ENCODE data around the gene LRRC75A. TPM values are rescaled to one million over a fixed set of nuclear protein-coding genes. Genes with fewer than 3 reads are reported as not detected.

The LRRC75A gene
- total and polyA plus RNA-seq, 11 donors: 0.37 to 2.5 (median 0.85) TPM

- 80 to 95% (median 88%) methylated on average over 9 to 10 of the region's 10 CpGs for WGBS, 4 donors
- intact Hi-C loops (cut with DNase I): loop anchor here in 5 of 10 donors (5.0 to 10.0 kb wide), 2 partner anchors 38 to 55 kb away; partner anchors contain the start of gene UBB (in 2 of the 5)
- DNase-seq (no peak), ATAC-seq (no peak)
- Histone ChIP-seq H3K9me3 (no peaks in the 10 kb centered on the region), H3K36me3 (peaks cover 0 to 74% (median 37%) of the 10 kb centered on the region in 9 donors), H3K4me3 (no peak overlapping the region), H3K27me3 (no peaks in the 10 kb centered on the region), H3K27ac (peak overlapping the region in 5 of 12 donors; percentile 13 to 62 (median 31)), H3K4me1 (peaks cover 0 to 47% (median 20%) of the 10 kb centered on the region in 12 donors)
- no peak for TF ChIP-seq CTCF (IDR thresholded peaks at IDR 0.05)
- TF ChIP-seq POLR2A (IDR thresholded peaks at IDR 0.05): no peak
Observed at GRCh38 chr17:16419929-16420271, 72.1 kb downstream of the LRRC75A start.

GRCh38 chr17:16419074-16419928, 72.7 kb downstream of the LRRC75A start:
- TF ChIP-seq POLR2A (IDR thresholded peaks at IDR 0.05): no peak
- TF ChIP-seq CTCF (IDR thresholded peaks at IDR 0.05): no peak
- H3K9me3 ChIP-seq: no peaks in the 10 kb centered on the region
- ATAC-seq: peak in 1 of 4 donors; percentile 25
- intact Hi-C loops (cut with DNase I): loop anchor here in 5 of 10 donors (5.0 to 10.0 kb wide), 2 partner anchors 37 to 54 kb away; partner anchors contain the start of gene UBB (in 2 of the 5)
- no peak overlapping the region for H3K4me3 ChIP-seq
- H3K4me1 ChIP-seq: peaks cover 0 to 49% (median 20%) of the 10 kb centered on the region in 12 donors
- peak overlapping the region in 6 of 12 donors; percentile 13 to 62 (median 29) for H3K27ac ChIP-seq
- H3K27me3 ChIP-seq: no peaks in the 10 kb centered on the region
- 69 to 94% (median 83%) methylated on average over 7 to 8 of the region's 8 CpGs for WGBS, 4 donors
- no peak for DNase-seq
- peaks cover 0 to 69% (median 37%) of the 10 kb centered on the region in 9 donors for H3K36me3 ChIP-seq

GRCh38 chr17:16418685-16419068, 73.3 kb downstream of the LRRC75A start:
- ATAC-seq: no peak
- 48 to 95% (median 84%) methylated on average over 2 of the region's 2 CpGs for WGBS, 4 donors
- TF ChIP-seq CTCF (IDR thresholded peaks at IDR 0.05) (no peak), POLR2A (IDR thresholded peaks at IDR 0.05) (no peak)
- Histone ChIP-seq H3K27me3 (no peaks in the 10 kb centered on the region), H3K4me3 (no peak overlapping the region), H3K4me1 (peaks cover 0 to 49% (median 20%) of the 10 kb centered on the region in 12 donors), H3K27ac (peak overlapping the region in 5 of 12 donors; percentile 9 to 62 (median 31)), H3K9me3 (no peaks in the 10 kb centered on the region), H3K36me3 (peaks cover 0 to 63% (median 31%) of the 10 kb centered on the region in 9 donors)
- no peak for DNase-seq
- intact Hi-C loops (cut with DNase I): loop anchor here in 5 of 10 donors (5.0 to 10.0 kb wide), 2 partner anchors 36 to 54 kb away; partner anchors contain the start of gene UBB (in 2 of the 5)

Measured in heart left ventricle (tissue), 16 donors.